ENCODE results near the gene NUPR2. TPM values are rescaled to one million over a fixed set of nuclear protein-coding genes. Genes with fewer than 3 reads are reported as not detected.

NUPR2 gene
- total and polyA plus RNA-seq, 10 of the 15 experiments (the other 5 are each of a cell fraction or from before 2014, with no cell fraction given) = not detected

DNA sequence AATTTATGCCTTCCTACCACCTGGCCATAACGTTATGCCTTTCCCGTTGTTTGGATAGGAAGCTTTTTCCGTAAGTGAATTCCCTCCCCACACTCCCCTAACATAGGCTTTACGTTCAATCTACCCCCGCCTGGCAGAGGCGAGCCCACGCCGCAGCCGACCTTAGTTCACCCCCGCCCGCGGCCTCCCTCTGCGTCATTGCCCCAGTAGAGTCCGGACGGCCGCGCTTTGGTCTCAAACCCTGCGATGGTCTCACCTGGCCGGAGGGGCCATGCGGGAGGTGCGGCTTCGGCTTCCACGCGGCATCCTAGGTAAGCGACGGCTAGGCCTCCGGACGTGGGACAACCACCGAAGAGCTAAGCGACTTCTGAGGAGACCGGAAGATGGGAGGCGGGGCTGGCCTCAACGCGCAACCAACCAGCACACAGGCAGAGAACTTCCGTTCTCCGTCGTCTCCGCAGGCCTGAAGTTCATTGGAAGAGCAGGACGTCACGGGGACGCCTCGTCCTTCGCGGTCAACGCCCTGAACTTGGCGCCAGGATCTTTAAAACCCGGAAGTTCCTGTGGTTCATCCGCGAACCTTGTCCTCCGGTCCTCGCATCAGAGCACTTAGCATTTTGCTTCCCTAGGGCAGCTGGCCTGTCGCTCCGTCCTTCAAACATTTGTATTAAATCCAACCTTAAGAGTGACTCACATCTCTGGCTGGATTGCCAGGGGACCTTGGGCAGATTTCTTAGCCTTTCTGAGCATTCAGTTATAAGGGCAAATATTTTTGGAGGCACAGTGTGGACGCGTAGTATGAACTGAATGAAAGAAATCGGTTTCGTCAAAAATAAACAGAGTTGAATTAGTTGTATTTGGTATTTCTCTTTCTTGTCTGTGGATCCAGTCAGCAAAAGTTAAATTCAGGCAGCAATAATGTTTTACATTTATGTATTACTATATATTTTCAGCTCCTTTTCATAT is 9.8 kb downstream of the NUPR2 start, which contains the start of gene CHCHD2 (continued):
- TF ChIP-seq, protein P1, sequence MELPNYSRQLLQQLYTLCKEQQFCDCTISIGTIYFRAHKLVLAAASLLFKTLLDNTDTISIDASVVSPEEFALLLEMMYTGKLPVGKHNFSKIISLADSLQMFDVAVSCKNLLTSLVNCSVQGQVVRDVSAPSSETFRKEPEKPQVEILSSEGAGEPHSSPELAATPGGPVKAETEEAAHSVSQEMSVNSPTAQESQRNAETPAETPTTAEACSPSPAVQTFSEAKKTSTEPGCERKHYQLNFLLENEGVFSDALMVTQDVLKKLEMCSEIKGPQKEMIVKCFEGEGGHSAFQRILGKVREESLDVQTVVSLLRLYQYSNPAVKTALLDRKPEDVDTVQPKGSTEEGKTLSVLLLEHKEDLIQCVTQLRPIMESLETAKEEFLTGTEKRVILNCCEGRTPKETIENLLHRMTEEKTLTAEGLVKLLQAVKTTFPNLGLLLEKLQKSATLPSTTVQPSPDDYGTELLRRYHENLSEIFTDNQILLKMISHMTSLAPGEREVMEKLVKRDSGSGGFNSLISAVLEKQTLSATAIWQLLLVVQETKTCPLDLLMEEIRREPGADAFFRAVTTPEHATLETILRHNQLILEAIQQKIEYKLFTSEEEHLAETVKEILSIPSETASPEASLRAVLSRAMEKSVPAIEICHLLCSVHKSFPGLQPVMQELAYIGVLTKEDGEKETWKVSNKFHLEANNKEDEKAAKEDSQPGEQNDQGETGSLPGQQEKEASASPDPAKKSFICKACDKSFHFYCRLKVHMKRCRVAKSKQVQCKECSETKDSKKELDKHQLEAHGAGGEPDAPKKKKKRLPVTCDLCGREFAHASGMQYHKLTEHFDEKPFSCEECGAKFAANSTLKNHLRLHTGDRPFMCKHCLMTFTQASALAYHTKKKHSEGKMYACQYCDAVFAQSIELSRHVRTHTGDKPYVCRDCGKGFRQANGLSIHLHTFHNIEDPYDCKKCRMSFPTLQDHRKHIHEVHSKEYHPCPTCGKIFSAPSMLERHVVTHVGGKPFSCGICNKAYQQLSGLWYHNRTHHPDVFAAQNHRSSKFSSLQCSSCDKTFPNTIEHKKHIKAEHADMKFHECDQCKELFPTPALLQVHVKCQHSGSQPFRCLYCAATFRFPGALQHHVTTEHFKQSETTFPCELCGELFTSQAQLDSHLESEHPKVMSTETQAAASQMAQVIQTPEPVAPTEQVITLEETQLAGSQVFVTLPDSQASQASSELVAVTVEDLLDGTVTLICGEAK (IDR thresholded peaks at IDR 0.05; ENCODE audit: borderline replicate concordance) = peak; percentile 99
- TF ChIP-seq E2F8 (IDR thresholded peaks at IDR 0.05; ENCODE audit: low read depth, partially characterized antibody) (peak; percentile 94), MAX (IDR thresholded peaks at IDR 0.05; ENCODE audit: low read depth, low read length) (peak; percentile 77), JUND (IDR thresholded peaks at IDR 0.05; ENCODE audit: low read depth, low read length) (no peak), PML (IDR thresholded peaks at IDR 0.05; ENCODE audit: low read length) (peak; percentile 84), EP300 (IDR thresholded peaks at IDR 0.05; ENCODE audit: borderline replicate concordance in 1 of 2, control insufficient read depth in 1 of 2, low read depth in 2 of 2, low read length in 2 of 2) (0 out of 4 replicates have a peak, but pooled peaks of 1 of the 2 experiments have one; percentile 6), TAF1 (IDR thresholded peaks at IDR 0.05; ENCODE audit: borderline replicate concordance, low read depth, low read length) (peak; percentile 90), EGR1 (IDR thresholded peaks at IDR 0.05; ENCODE audit: borderline replicate concordance in 1 of 2, low read depth in 2 of 2, low read length in 2 of 2) (peak in 1 of 2 experiments; percentile 24; a peak in 1 of 3 replicates), RB1 (IDR thresholded peaks at IDR 0.05; ENCODE audit: borderline replicate concordance) (peak; percentile 92; the same call in 1 of the 2 replicates), FOXK2 (IDR thresholded peaks at IDR 0.05) (no peak), RAD21 (IDR thresholded peaks at IDR 0.05; ENCODE audit: insufficient read depth, low read depth, low read length) (no peak), IKZF1 (conservative IDR thresholded peaks at IDR 0.05) (peak; percentile 66), ZNF24 (IDR thresholded peaks at IDR 0.05) (no peak), RAD51 (IDR thresholded peaks at IDR 0.05) (peak; percentile 72), SP1 (IDR thresholded peaks at IDR 0.05; ENCODE audit: low read depth, low read length) (peak; percentile 97), CHD2 (IDR thresholded peaks at IDR 0.05; ENCODE audit: borderline replicate concordance, low read depth, low read length) (peak; percentile 91)
- TF ChIP-seq, protein P2, sequence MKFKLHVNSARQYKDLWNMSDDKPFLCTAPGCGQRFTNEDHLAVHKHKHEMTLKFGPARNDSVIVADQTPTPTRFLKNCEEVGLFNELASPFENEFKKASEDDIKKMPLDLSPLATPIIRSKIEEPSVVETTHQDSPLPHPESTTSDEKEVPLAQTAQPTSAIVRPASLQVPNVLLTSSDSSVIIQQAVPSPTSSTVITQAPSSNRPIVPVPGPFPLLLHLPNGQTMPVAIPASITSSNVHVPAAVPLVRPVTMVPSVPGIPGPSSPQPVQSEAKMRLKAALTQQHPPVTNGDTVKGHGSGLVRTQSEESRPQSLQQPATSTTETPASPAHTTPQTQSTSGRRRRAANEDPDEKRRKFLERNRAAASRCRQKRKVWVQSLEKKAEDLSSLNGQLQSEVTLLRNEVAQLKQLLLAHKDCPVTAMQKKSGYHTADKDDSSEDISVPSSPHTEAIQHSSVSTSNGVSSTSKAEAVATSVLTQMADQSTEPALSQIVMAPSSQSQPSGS (IDR thresholded peaks at IDR 0.05; ENCODE audit: low read length) = 0 out of 2 replicates have a peak, but pooled peaks have one; percentile 35

Measured in GM12878 (cell line).